Measurements from ENCODE around the gene ASB6. TPM values are rescaled to one million over a fixed set of nuclear protein-coding genes. Genes with fewer than 3 reads are reported as not detected.
A peak's percentile ranks its signal among the peaks of the same experiment; 100 is the strongest.

Gene ASB6
- total RNA-seq, 1 donor from 2014 or later, result 17.4 TPM

DNA sequence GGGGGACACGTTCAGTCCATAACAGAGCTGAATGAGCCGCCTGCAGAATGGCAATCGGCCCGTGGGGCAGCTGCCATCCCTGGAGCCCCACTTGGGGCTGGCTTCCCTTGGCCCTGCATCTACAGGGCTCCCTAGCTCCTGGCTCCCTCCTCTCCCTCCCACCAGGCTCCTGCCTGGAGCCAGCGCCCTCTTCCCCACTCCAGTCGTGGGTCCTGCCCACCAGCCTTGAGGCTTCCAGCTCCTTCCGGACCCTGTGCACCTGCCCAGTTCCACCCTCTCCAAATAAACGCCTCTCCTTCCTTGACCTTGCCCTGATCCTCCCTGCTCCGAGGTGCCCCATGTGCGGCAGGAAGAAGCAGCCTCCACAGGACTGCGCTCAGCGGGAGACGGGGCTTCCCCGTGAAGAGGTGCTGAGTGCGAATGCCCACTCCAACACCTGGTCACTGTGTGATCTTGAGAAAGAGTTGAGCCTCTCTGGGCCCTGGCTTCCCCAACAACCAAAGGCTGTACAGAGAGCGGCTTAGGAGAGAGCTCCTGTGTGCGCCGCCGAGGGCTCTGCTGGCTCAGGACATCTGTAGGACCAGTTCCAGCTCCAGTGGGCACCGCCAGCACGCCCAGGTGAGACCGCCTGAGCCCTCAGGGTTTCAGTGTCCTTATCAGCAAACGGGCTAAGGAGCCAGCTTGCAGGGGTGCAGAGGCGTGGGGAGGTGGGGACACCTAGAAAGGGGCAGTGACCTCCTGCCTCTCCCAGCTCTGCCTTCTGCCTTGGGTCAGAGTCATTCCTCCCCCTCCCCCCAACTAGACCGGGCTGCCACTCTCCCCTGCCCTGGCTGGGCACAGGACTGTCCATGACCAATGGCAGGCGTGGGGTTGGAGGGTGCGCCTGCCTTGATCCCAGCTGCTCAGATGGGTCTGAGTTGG, 33.1 kb downstream of the ASB6 start:
- H3K4me1 Mint-ChIP-seq (ENCODE audit: low read depth), result peaks cover 50% of the 10 kb centered on the region
- H3K36me3 Mint-ChIP-seq (ENCODE audit: low read depth), result no peaks in the 10 kb centered on the region
- no peak overlapping the region for H3K4me3 Mint-ChIP-seq (ENCODE audit: unreplicated experiment)
- H3K9me3 Mint-ChIP-seq (ENCODE audit: low read depth), result no peaks in the 10 kb centered on the region
- TF ChIP-seq, protein P1, sequence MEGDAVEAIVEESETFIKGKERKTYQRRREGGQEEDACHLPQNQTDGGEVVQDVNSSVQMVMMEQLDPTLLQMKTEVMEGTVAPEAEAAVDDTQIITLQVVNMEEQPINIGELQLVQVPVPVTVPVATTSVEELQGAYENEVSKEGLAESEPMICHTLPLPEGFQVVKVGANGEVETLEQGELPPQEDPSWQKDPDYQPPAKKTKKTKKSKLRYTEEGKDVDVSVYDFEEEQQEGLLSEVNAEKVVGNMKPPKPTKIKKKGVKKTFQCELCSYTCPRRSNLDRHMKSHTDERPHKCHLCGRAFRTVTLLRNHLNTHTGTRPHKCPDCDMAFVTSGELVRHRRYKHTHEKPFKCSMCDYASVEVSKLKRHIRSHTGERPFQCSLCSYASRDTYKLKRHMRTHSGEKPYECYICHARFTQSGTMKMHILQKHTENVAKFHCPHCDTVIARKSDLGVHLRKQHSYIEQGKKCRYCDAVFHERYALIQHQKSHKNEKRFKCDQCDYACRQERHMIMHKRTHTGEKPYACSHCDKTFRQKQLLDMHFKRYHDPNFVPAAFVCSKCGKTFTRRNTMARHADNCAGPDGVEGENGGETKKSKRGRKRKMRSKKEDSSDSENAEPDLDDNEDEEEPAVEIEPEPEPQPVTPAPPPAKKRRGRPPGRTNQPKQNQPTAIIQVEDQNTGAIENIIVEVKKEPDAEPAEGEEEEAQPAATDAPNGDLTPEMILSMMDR (IDR thresholded peaks at IDR 0.05), result no peak
- peak overlapping the region; percentile 76 for H3K27ac Mint-ChIP-seq (ENCODE audit: unreplicated experiment)
- no peaks in the 10 kb centered on the region for H3K27me3 Mint-ChIP-seq (ENCODE audit: low read depth)
- DNase-seq (ENCODE audit: low spot score), result no peak

DNA sequence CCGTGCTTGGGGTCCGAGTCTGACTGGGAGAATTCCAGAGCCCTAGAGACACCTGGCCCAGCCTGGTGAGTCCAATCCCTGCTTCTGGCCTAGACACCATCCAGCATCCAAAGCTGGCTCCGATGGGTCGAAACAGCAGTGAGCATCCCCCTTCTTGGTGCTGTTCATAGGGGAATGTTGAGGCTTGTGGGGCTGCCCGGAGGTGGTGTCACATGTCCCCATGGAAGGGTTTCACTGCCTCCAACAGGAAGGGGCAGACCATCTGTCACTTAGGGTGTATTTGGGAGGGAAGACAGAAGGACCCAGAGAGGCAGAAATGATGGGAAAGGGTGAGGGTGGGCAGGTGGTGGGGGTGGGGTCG, 34.9 kb downstream of the ASB6 start:
- TF ChIP-seq, protein P1 (IDR thresholded peaks at IDR 0.05), result no peak
- Mint-ChIP-seq H3K36me3 (ENCODE audit: low read depth) (no peaks in the 10 kb centered on the region), H3K27ac (ENCODE audit: unreplicated experiment) (peak overlapping the region; percentile 88), H3K9me3 (ENCODE audit: low read depth) (no peaks in the 10 kb centered on the region), H3K4me1 (ENCODE audit: low read depth) (peaks cover 42% of the 10 kb centered on the region), H3K27me3 (ENCODE audit: low read depth) (no peaks in the 10 kb centered on the region), H3K4me3 (ENCODE audit: unreplicated experiment) (no peak overlapping the region)
- no peak for DNase-seq (ENCODE audit: low spot score)

DNA sequence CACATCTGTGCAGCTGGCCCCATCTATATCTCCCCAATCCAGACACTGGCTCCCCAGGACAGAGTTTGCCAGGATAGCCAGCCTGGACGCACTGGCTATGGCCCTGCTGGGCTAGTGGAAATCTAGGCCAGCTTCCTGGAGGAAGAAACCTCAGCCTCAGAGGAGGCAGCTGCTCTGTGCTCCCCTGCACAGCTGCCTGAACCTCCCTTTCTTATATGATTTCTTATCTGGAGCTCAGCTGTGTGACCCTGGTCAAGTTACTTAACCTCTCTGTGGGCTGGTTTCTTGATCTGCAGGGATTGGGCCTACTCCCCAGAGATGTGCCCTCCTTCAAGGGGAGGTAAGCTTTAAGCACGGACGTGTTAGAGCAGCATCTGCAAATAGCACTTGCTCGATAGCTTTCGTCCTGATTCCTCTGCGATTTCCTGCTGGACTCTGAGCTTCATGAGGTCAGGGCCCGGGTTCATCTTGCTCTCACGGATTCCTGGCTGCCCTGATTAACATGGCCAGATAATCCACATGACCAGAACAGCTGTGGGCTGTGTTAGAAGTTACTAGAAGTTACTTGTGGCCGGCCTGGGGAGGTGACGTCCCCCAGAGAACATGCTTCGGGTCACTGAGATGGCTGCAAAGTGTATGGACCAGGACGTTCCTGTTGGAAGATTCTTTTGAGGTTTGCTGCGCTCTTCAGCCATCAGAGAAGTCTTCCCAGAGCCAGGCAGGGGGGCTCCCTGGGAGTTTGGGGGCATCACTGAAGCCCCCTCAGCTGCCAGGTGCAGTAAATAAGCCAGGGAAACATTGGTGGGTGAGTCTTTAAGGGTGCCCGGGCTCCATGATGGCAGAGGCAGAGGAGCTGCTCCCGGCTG, 35.6 kb downstream of the ASB6 start:
- no peaks in the 10 kb centered on the region for H3K27me3 Mint-ChIP-seq (ENCODE audit: low read depth)
- H3K4me3 Mint-ChIP-seq (ENCODE audit: unreplicated experiment), result no peak overlapping the region
- DNase-seq (ENCODE audit: low spot score), result no peak
- H3K4me1 Mint-ChIP-seq (ENCODE audit: low read depth), result peaks cover 42% of the 10 kb centered on the region
- TF ChIP-seq, protein P1 (IDR thresholded peaks at IDR 0.05), result no peak
- H3K9me3 Mint-ChIP-seq (ENCODE audit: low read depth), result no peaks in the 10 kb centered on the region
- no peak overlapping the region for H3K27ac Mint-ChIP-seq (ENCODE audit: unreplicated experiment)
- H3K36me3 Mint-ChIP-seq (ENCODE audit: low read depth), result no peaks in the 10 kb centered on the region

DNA sequence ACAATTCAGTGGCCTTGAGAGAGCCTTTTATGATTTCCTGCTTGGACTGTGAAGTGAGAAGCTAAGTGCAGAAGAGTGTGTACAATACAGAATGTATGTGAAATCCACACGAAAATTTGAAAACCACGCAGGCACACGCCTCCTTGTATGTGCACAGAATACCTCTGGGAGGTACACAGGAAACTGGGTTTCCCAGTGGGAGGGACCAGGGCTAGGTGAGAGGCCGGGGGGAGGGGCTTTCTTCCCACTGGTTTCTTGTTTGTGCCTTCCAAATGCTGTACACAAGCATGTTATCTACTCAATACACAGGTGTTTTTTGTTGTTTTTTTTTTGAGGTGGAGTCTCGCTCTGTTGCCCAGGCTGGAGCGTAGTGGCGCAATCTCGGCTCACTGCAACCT, 37.2 kb downstream of the ASB6 start:
- no peak overlapping the region for H3K4me3 Mint-ChIP-seq (ENCODE audit: unreplicated experiment)
- no peaks in the 10 kb centered on the region for H3K27me3 Mint-ChIP-seq (ENCODE audit: low read depth)
- peaks cover 32% of the 10 kb centered on the region for H3K4me1 Mint-ChIP-seq (ENCODE audit: low read depth)
- DNase-seq (ENCODE audit: low spot score), result no peak
- no peaks in the 10 kb centered on the region for H3K36me3 Mint-ChIP-seq (ENCODE audit: low read depth)
- no peaks in the 10 kb centered on the region for H3K9me3 Mint-ChIP-seq (ENCODE audit: low read depth)
- H3K27ac Mint-ChIP-seq (ENCODE audit: unreplicated experiment), result no peak overlapping the region
- TF ChIP-seq, protein P1 (IDR thresholded peaks at IDR 0.05), result no peak

DNA sequence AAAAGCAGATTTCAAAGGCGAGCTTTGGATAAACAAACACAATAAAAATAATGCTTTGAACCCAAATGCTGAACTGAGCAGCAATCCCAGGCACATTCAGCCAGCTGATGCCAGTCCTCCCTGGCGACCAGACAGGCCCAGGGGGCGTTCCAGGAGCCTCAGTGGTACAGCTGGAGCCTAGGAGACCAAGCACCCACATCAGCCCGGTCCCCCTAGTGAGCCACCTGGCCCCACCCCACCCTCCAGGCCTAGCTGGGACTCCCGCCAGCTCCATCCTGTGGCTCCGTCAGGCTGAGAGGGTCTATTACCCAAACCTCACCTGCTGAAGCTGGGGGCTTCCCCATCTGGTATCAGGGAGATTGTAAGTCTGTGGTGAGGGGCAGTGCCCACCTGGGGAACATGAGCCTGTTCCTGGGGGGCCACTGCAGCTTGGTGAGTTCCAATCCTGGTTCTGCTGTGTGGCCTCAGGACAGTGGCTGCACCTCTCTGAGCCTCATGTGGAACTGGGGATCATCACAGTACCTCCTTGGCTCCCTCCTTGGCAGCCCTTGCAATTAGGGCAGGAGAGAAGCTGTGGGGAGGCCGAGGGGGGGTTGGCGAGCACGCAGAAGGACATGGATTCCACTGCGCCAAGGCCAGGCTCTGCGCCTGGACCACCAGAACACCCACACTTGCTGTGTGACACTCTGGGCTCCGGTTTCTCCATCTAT, 37.7 kb downstream of the ASB6 start:
- Mint-ChIP-seq H3K4me3 (ENCODE audit: unreplicated experiment) (no peak overlapping the region), H3K4me1 (ENCODE audit: low read depth) (peaks cover 30% of the 10 kb centered on the region), H3K27me3 (ENCODE audit: low read depth) (no peaks in the 10 kb centered on the region), H3K27ac (ENCODE audit: unreplicated experiment) (no peak overlapping the region), H3K9me3 (ENCODE audit: low read depth) (no peaks in the 10 kb centered on the region), H3K36me3 (ENCODE audit: low read depth) (no peaks in the 10 kb centered on the region)
- TF ChIP-seq, protein P1 (IDR thresholded peaks at IDR 0.05), result no peak
- DNase-seq (ENCODE audit: low spot score), result no peak
